Measurements from ENCODE around the gene PP2D1.

DNA sequence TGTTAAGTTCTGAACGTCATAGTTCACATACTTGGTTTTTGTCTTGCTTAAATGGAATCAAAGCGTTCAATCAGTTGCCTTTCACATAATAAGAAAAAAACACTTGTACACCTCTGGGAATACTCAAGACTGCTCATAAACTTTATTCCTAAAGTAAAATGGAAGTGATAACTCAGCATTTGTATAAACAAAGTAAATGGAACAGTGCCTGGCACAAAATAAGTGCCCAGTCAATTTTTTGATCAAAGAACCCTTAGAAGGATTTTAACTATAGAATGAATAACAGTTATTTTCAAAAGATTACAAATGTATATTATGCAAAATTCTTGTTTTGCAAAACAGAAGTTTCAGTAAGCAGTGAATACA is 63.9 kb downstream of the PP2D1 start:
- TF ChIP-seq, protein P1, sequence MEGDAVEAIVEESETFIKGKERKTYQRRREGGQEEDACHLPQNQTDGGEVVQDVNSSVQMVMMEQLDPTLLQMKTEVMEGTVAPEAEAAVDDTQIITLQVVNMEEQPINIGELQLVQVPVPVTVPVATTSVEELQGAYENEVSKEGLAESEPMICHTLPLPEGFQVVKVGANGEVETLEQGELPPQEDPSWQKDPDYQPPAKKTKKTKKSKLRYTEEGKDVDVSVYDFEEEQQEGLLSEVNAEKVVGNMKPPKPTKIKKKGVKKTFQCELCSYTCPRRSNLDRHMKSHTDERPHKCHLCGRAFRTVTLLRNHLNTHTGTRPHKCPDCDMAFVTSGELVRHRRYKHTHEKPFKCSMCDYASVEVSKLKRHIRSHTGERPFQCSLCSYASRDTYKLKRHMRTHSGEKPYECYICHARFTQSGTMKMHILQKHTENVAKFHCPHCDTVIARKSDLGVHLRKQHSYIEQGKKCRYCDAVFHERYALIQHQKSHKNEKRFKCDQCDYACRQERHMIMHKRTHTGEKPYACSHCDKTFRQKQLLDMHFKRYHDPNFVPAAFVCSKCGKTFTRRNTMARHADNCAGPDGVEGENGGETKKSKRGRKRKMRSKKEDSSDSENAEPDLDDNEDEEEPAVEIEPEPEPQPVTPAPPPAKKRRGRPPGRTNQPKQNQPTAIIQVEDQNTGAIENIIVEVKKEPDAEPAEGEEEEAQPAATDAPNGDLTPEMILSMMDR (IDR thresholded peaks at IDR 0.05; ENCODE audit: insufficient read depth, low read length, poor library complexity, severe bottlenecking), result no peak
- no peak for TF ChIP-seq EZH2phosphoT487 (conservative IDR thresholded peaks at IDR 0.05; ENCODE audit: low read length)
